Erythroblast (primary cell): ENCODE results near the gene USP22.

Experiments
- GATA1 ChIP-seq: IDR thresholded peaks from 2 replicates; pipeline ENCODE4 v1.6.1; 2011; ENCODE audit warnings: low read depth, mild to moderate bottlenecking, control low read depth, low read length, moderate library complexity
- POLR2A ChIP-seq: IDR thresholded peaks from 2 replicates; pipeline ENCODE4 v1.6.1; 2011; ENCODE audit warnings: mild to moderate bottlenecking, low read length

- TF ChIP-seq POLR2A (no peak), GATA1 (no peak)
These were observed 53.3 kb downstream of the USP22 start for GRCh38 chr17:20989481-20989880.
